Urinary bladder (tissue), 2 donors: ENCODE results near the gene MMP20. TPM values are rescaled to one million over a fixed set of nuclear protein-coding genes. Genes with fewer than 3 reads are reported as not detected.

Experiments used
- polyA plus RNA-seq: library from polyadenylated mRNA; stranded (reverse); fragments of 200-250 nt; gene quantifications from one replicate; pipeline ENCODE4 v1.2.3, GENCODE V29; 2013
- total RNA-seq: library from RNA; depleted of rRNA; stranded (reverse); fragments of >200 nt; gene quantifications from one replicate; pipeline ENCODE4 v1.2.3, GENCODE V29; 2014
- donor health status: healthy.

The MMP20 gene
- total and polyA plus RNA-seq, 2 donors = not detected

Other genes starting within 250 kb of the MMP20 start
- 188 TPM for gene TMEM123, start 172.6 kb downstream of the MMP20 start, total RNA-seq
- 98.0 TPM for gene TMEM123, start 172.6 kb downstream of the MMP20 start, polyA plus RNA-seq
- 18.9 TPM for gene MMP7, start 94.6 kb downstream of the MMP20 start, total RNA-seq
- 10.2 TPM for gene MMP7, start 94.6 kb downstream of the MMP20 start, polyA plus RNA-seq
- gene MMP27, start 80.4 kb upstream of the MMP20 start, total RNA-seq = not detected
- 0.22 TPM for gene MMP27, start 80.4 kb upstream of the MMP20 start, polyA plus RNA-seq
- 1.3 TPM for gene MMP8, start 99.6 kb upstream of the MMP20 start, total RNA-seq
- 0.37 TPM for gene MMP8, start 99.6 kb upstream of the MMP20 start, polyA plus RNA-seq
- not detected for gene MMP10, start 155.3 kb upstream of the MMP20 start, total RNA-seq
- gene MMP10, start 155.3 kb upstream of the MMP20 start, polyA plus RNA-seq = not detected
- gene MMP1, start 172.8 kb upstream of the MMP20 start, total RNA-seq = 0.53 TPM
- 0.15 TPM for gene MMP1, start 172.8 kb upstream of the MMP20 start, polyA plus RNA-seq
- 1.4 TPM for gene MMP3, start 218.3 kb upstream of the MMP20 start, total RNA-seq
- 6.3 TPM for gene MMP3, start 218.3 kb upstream of the MMP20 start, polyA plus RNA-seq
- gene MMP12, start 249.7 kb upstream of the MMP20 start, total RNA-seq = 3.8 TPM
- gene MMP12, start 249.7 kb upstream of the MMP20 start, polyA plus RNA-seq = 0.62 TPM